ENCODE measurements around the gene SHC2. TPM values are rescaled to one million over a fixed set of nuclear protein-coding genes. Genes with fewer than 3 reads are reported as not detected.
"Not testable (repeated sequence)": the region's sequence is repeated elsewhere in the genome, so short reads cannot be mapped to it uniquely, and the experiment has no call there.

SHC2 gene
- total and polyA plus RNA-seq, 2 donors (not counting 1 experiment from before 2014, with no cell fraction given) = 0.02 to 2.5 TPM

DNA sequence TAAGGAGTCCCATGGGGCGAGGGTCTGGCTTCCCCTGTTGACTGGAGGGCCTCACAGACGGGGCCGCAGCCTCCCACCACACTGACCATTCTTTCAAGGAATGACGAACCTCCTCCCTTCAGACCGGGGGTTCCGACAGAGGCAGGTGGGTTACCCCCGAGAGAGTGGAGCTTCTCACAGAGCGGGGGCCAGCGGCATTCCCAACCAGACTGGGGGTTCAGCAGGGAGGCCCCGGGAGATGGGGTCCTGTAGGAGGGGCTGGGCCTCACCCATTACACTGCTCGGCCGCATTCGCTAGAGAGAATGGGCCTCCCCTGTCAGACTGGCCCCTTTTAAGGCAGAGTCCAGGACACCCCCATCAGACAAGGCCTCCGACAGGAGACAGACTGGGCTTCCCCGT is 36.3 kb downstream of the SHC2 start:
- no peaks in the 10 kb centered on the region for H3K36me3 ChIP-seq (ENCODE audit: control insufficient read depth, insufficient read depth, low read length)
- H3K9ac ChIP-seq (ENCODE audit: insufficient read depth, low read length) = no peak overlapping the region
- no peaks in the 10 kb centered on the region for H4K20me1 ChIP-seq (ENCODE audit: control insufficient read depth, extremely low read depth, insufficient read depth, low read length)
- H3K9me3 ChIP-seq (ENCODE audit: control insufficient read depth, insufficient read depth, low read depth, low read length) = no peaks in the 10 kb centered on the region
- no peaks in the 10 kb centered on the region for H3K79me2 ChIP-seq (ENCODE audit: control insufficient read depth, insufficient read depth, low read length)
- no peaks in the 10 kb centered on the region for H3K27me3 ChIP-seq (ENCODE audit: control insufficient read depth, insufficient read depth, low read length)
- H3K4me2 ChIP-seq (ENCODE audit: extremely low read depth, insufficient read depth, low read length) = no peak overlapping the region
- H2AFZ ChIP-seq (ENCODE audit: low read length) = no peak overlapping the region
- TF ChIP-seq EZH2 (IDR thresholded peaks at IDR 0.05; ENCODE audit: low read length, missing control alignments) = no peak
- no peak for TF ChIP-seq CTCF (conservative IDR thresholded peaks at IDR 0.05 in 1 of 2, IDR thresholded peaks at IDR 0.05 in 1 of 2; ENCODE audit: low read depth in 1 of 2, low read length in 2 of 2)
- no peak overlapping the region for H3K4me3 ChIP-seq (replicated peaks in 1 of 4; ENCODE audit: control extremely low read depth in 1 of 4, insufficient read depth in 1 of 4, low read depth in 3 of 4, low read length in 4 of 4)
- H3K4me1 ChIP-seq (ENCODE audit: control insufficient read depth, extremely low read depth, insufficient read depth, low read length) = no peaks in the 10 kb centered on the region
- no peak for DNase-seq (ENCODE audit: low read depth in 2 of 2)
- H3K27ac ChIP-seq (ENCODE audit: insufficient read depth, low read length) = no peak overlapping the region

GRCh38 chr19:423691-424466 is 37.0 kb downstream of the SHC2 start:
- Histone ChIP-seq H2AFZ (ENCODE audit: low read length) (no peak overlapping the region), H3K27ac (ENCODE audit: insufficient read depth, low read length) (no peak overlapping the region), H3K9me3 (ENCODE audit: control insufficient read depth, insufficient read depth, low read depth, low read length) (no peaks in the 10 kb centered on the region), H3K79me2 (ENCODE audit: control insufficient read depth, insufficient read depth, low read length) (no peaks in the 10 kb centered on the region), H3K9ac (ENCODE audit: insufficient read depth, low read length) (no peak overlapping the region), H3K27me3 (ENCODE audit: control insufficient read depth, insufficient read depth, low read length) (no peaks in the 10 kb centered on the region), H4K20me1 (ENCODE audit: control insufficient read depth, extremely low read depth, insufficient read depth, low read length) (no peaks in the 10 kb centered on the region), H3K36me3 (ENCODE audit: control insufficient read depth, insufficient read depth, low read length) (no peaks in the 10 kb centered on the region), H3K4me2 (ENCODE audit: extremely low read depth, insufficient read depth, low read length) (no peak overlapping the region), H3K4me1 (ENCODE audit: control insufficient read depth, extremely low read depth, insufficient read depth, low read length) (no peaks in the 10 kb centered on the region), H3K4me3 (replicated peaks in 1 of 4; ENCODE audit: control extremely low read depth in 1 of 4, insufficient read depth in 1 of 4, low read depth in 3 of 4, low read length in 4 of 4) (no peak overlapping the region)
- DNase-seq (ENCODE audit: low read depth in 2 of 2) = no peak
- TF ChIP-seq CTCF (conservative IDR thresholded peaks at IDR 0.05 in 1 of 2, IDR thresholded peaks at IDR 0.05 in 1 of 2; ENCODE audit: low read depth in 1 of 2, low read length in 2 of 2) = no peak
- no peak for TF ChIP-seq EZH2 (IDR thresholded peaks at IDR 0.05; ENCODE audit: low read length, missing control alignments)

GRCh38 chr19:422917-423226 is 38.0 kb downstream of the SHC2 start:
- H3K9me3 ChIP-seq (ENCODE audit: control insufficient read depth, insufficient read depth, low read depth, low read length); H3K36me3 ChIP-seq (ENCODE audit: control insufficient read depth, insufficient read depth, low read length); H3K9ac ChIP-seq (ENCODE audit: insufficient read depth, low read length); H2AFZ ChIP-seq (ENCODE audit: low read length); H3K4me1 ChIP-seq (ENCODE audit: control insufficient read depth, extremely low read depth, insufficient read depth, low read length); H3K27ac ChIP-seq (ENCODE audit: insufficient read depth, low read length); H3K4me2 ChIP-seq (ENCODE audit: extremely low read depth, insufficient read depth, low read length); H3K27me3 ChIP-seq (ENCODE audit: control insufficient read depth, insufficient read depth, low read length); H4K20me1 ChIP-seq (ENCODE audit: control insufficient read depth, extremely low read depth, insufficient read depth, low read length); DNase-seq (ENCODE audit: low read depth in 2 of 2); H3K4me3 ChIP-seq (replicated peaks in 1 of 4; ENCODE audit: control extremely low read depth in 1 of 4, insufficient read depth in 1 of 4, low read depth in 3 of 4, low read length in 4 of 4); H3K79me2 ChIP-seq (ENCODE audit: control insufficient read depth, insufficient read depth, low read length): not testable (repeated sequence)
